Caco-2 (cell line): ENCODE data around the gene PDE1C. TPM values are rescaled to one million over a fixed set of nuclear protein-coding genes. Genes with fewer than 3 reads are reported as not detected.

Experiments used
- BruUV-seq: library from RNA; stranded (reverse); fragments of 400-500 nt; replicated peaks from 2 replicates; lab custom pipeline; 2021; lab: Mats Ljungman, UMichigan
- CTCF ChIA-PET: fragments of 300-600 bp; sonication (Branson Sonifier 250); formaldehyde crosslinking; loops from one replicate; lab custom pipeline; 2022; ENCODE audit warnings: antibody characterized with exemption; lab: Charles Lee
- POLR2A ChIA-PET: fragments of 300-600 bp; sonication (Branson Sonifier 250); formaldehyde crosslinking; loops from one replicate; lab custom pipeline; 2022; ENCODE audit warnings: antibody characterized with exemption; lab: Charles Lee
- DNase-seq, 2 experiments: peaks; one replicate each; pipeline versions ENCODE4 v3.0.0 to v3.0.0-alpha.2; 2020 to 2022
- H3K27me3 ChIP-seq: replicated peaks from 2 replicates; pipeline ENCODE4 v1.6.0; 2011; ENCODE audit warnings: low read length; ENCODE audit not compliant: control insufficient read depth, insufficient read depth
- H3K36me3 ChIP-seq: 2 replicates; pipeline ENCODE4 v1.5.1; 2011; ENCODE audit warnings: low read length; ENCODE audit not compliant: control insufficient read depth, insufficient read depth
- H3K4me1 ChIP-seq: fragments of 250-450 bp; sonication (Bioruptor Pico); 2 replicates; pipeline ENCODE4 v1.5.1; 2020; ENCODE audit warnings: mild to moderate bottlenecking
- H3K4me3 ChIP-seq: 2 replicates; pipeline ENCODE4 v1.5.1; 2011; ENCODE audit warnings: low read depth, mild to moderate bottlenecking, control low read depth, low read length
- H3K9me3 ChIP-seq: fragments of 250-450 bp; sonication (Bioruptor Pico); 2 replicates; pipeline ENCODE4 v1.5.1; 2020; ENCODE audit warnings: mild to moderate bottlenecking, moderate library complexity
- H3K27ac Mint-ChIP-seq: one replicate; pipeline ENCODE4 v1.8.0; 2022; ENCODE audit warnings: mixed read lengths; ENCODE audit not compliant: unreplicated experiment
- H3K27me3 Mint-ChIP-seq: one replicate; pipeline ENCODE4 v1.8.0; 2022; ENCODE audit warnings: mixed read lengths; ENCODE audit not compliant: insufficient read depth, unreplicated experiment
- H3K36me3 Mint-ChIP-seq: one replicate; pipeline ENCODE4 v1.8.0; 2022; ENCODE audit warnings: mild to moderate bottlenecking, mixed read lengths; ENCODE audit not compliant: insufficient read depth, unreplicated experiment
- H3K4me1 Mint-ChIP-seq: one replicate; pipeline ENCODE4 v1.8.0; 2022; ENCODE audit warnings: low read depth, mixed read lengths; ENCODE audit not compliant: unreplicated experiment
- H3K4me3 Mint-ChIP-seq: one replicate; pipeline ENCODE4 v1.8.0; 2022; ENCODE audit warnings: mild to moderate bottlenecking, moderate library complexity, mixed read lengths; ENCODE audit not compliant: unreplicated experiment
- H3K9me3 Mint-ChIP-seq: one replicate; pipeline ENCODE4 v1.8.0; 2022; ENCODE audit warnings: mixed read lengths; ENCODE audit not compliant: unreplicated experiment
- CTCF ChIP-seq, 2 experiments: fragments of 200-600 bp in 1 of 2; IDR thresholded peaks; 1 replicate in 1 of 2; 2 replicates in 1 of 2; pipeline versions ENCODE4 v1.5.1 to v1.8.0; 2011 to 2022; ENCODE audit warnings: antibody characterized with exemption in 1 of 2, control low read depth in 1 of 2, inconsistent platforms in 1 of 2, low read depth in 1 of 2, low read length in 1 of 2, mild to moderate bottlenecking in 1 of 2, moderate library complexity in 1 of 2; ENCODE audit not compliant: insufficient read depth in 1 of 2, severe bottlenecking in 1 of 2, unreplicated experiment in 1 of 2
- intact Hi-C: fragments of 100-400 bp; cut with micrococcal nuclease; formaldehyde crosslinking; loops from one replicate; pipeline ENCODE4 v1.10.0; 2022; ENCODE audit not compliant: unreplicated experiment
- total RNA-seq: library from RNA; stranded (reverse); gene quantifications from 2 replicates; pipeline ENCODE4 v1.2.3, GENCODE V29; 2022

Gene PDE1C
- total RNA-seq, 1 experiment from 2014 or later = not detected

DNA sequence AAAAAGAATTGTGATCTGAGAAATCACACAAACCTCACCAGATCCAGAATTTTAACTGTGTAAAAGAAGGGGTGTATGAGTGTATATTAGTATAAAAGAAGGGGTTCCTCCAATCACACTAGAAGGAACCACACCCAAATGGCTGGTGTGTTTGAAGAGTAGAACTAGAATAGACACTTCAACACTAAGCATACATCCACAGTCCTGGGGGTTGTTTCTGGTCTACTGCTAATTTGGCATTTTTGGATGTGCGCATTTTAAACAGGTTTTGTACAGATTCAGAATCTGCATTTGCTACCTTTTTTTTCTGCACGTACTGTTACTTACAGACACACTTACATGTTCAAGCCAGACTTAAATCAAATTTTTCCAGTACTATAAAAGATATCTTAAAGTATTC lies 64.6 kb downstream of the PDE1C start:
- CTCF ChIA-PET = no interaction called here

DNA sequence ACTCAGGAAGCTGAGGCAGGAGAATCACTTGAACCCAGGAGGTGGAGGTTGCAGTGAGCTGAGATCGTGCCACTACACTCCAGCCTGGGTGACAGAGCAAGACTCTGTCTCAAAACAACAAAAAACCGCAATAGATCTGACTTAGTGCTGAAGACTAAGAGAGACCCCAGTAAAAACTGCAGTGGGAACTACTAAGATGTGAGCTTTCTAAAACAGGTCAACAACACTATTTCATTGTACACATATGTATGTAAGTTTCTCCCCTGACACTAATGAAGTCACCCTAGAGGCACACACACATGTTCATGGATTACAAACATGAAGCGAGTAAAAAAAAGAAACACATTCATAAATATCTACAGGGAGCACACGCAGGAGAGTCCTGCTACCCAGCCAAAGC lies 68.3 kb downstream of the PDE1C start:
- TF ChIP-seq CTCF (IDR thresholded peaks at IDR 0.05; ENCODE audit: insufficient read depth in 1 of 2, low read depth in 1 of 2, low read length in 1 of 2, severe bottlenecking in 1 of 2, unreplicated experiment in 1 of 2) = no peak
- CTCF ChIA-PET = no interaction called here
- no peaks in the 10 kb centered on the region for H3K27me3 Mint-ChIP-seq
- no peak overlapping the region for H3K4me3 Mint-ChIP-seq
- intact Hi-C loops = no loop called here
- no TSS peak for BruUV-seq
- H3K9me3 Mint-ChIP-seq = peaks cover 27% of the 10 kb centered on the region
- no peak for DNase-seq
- no peaks in the 10 kb centered on the region for H3K4me1 ChIP-seq
- H3K36me3 Mint-ChIP-seq = no peaks in the 10 kb centered on the region
- POLR2A ChIA-PET = no interaction called here
- peaks cover 4% of the 10 kb centered on the region; the same call in 1 of the 2 replicates for H3K9me3 ChIP-seq
- no peak overlapping the region for H3K4me3 ChIP-seq
- H3K4me1 Mint-ChIP-seq = no peaks in the 10 kb centered on the region
- no peak overlapping the region for H3K27ac Mint-ChIP-seq
- no peaks in the 10 kb centered on the region for H3K36me3 ChIP-seq
- H3K27me3 ChIP-seq = no peaks in the 10 kb centered on the region

More for the DNA sequence above, 64.6 kb downstream of the PDE1C start:
- POLR2A ChIA-PET = no interaction called here
- no peaks in the 10 kb centered on the region for H3K27me3 ChIP-seq
- intact Hi-C loops = no loop called here
- H3K36me3 ChIP-seq = no peaks in the 10 kb centered on the region
- Mint-ChIP-seq H3K4me3 (no peak overlapping the region), H3K36me3 (no peaks in the 10 kb centered on the region), H3K27me3 (peaks cover 2% of the 10 kb centered on the region), H3K27ac (no peak overlapping the region), H3K4me1 (no peaks in the 10 kb centered on the region), H3K9me3 (peaks cover 13% of the 10 kb centered on the region)
- no peak overlapping the region for H3K4me3 ChIP-seq
- TF ChIP-seq CTCF (IDR thresholded peaks at IDR 0.05; ENCODE audit: insufficient read depth in 1 of 2, low read depth in 1 of 2, low read length in 1 of 2, severe bottlenecking in 1 of 2, unreplicated experiment in 1 of 2) = no peak
- H3K4me1 ChIP-seq = no peaks in the 10 kb centered on the region
- no TSS peak for BruUV-seq
- H3K9me3 ChIP-seq = peaks cover 4% of the 10 kb centered on the region; the same call in 1 of the 2 replicates
- DNase-seq = no peak

- no TSS peak for BruUV-seq
- Histone ChIP-seq H3K4me3 (no peak overlapping the region), H3K36me3 (no peaks in the 10 kb centered on the region), H3K9me3 (peaks cover 4% of the 10 kb centered on the region; the same call in 1 of the 2 replicates), H3K4me1 (no peaks in the 10 kb centered on the region), H3K27me3 (no peaks in the 10 kb centered on the region)
- POLR2A ChIA-PET = no interaction called here
- CTCF ChIA-PET = no interaction called here
- no peak overlapping the region for H3K27ac Mint-ChIP-seq
- no peak overlapping the region for H3K4me3 Mint-ChIP-seq
- no peak for DNase-seq
- peaks cover 23% of the 10 kb centered on the region for H3K9me3 Mint-ChIP-seq
- no peaks in the 10 kb centered on the region for H3K4me1 Mint-ChIP-seq
- no peaks in the 10 kb centered on the region for H3K27me3 Mint-ChIP-seq
- no peaks in the 10 kb centered on the region for H3K36me3 Mint-ChIP-seq
- no peak for TF ChIP-seq CTCF (IDR thresholded peaks at IDR 0.05; ENCODE audit: insufficient read depth in 1 of 2, low read depth in 1 of 2, low read length in 1 of 2, severe bottlenecking in 1 of 2, unreplicated experiment in 1 of 2)
- intact Hi-C loops = no loop called here
Observed at GRCh38 chr7:31997423-31997822, 72.8 kb downstream of the PDE1C start.
